Mammary epithelial cell (primary cell): ENCODE data around the gene PARP3.

Source experiments
- CTCF ChIP-seq, 2 donors: IDR thresholded peaks in 1 of 2; conservative IDR thresholded peaks in 1 of 2; 2 replicates each; pipeline ENCODE4 v1.5.1; 2011 to 2012; ENCODE audit warnings: inconsistent platforms in 2 of 2, low read length in 2 of 2, mild to moderate bottlenecking in 2 of 2, control low read depth in 1 of 2, low read depth in 1 of 2; ENCODE audit not compliant: insufficient read depth in 1 of 2; ENCODE audit errors: extremely low read depth in 1 of 2
- EZH2 ChIP-seq: IDR thresholded peaks from 2 replicates; pipeline ENCODE4 v1.6.1; 2012; ENCODE audit warnings: low read length, inconsistent platforms, borderline replicate concordance

DNA sequence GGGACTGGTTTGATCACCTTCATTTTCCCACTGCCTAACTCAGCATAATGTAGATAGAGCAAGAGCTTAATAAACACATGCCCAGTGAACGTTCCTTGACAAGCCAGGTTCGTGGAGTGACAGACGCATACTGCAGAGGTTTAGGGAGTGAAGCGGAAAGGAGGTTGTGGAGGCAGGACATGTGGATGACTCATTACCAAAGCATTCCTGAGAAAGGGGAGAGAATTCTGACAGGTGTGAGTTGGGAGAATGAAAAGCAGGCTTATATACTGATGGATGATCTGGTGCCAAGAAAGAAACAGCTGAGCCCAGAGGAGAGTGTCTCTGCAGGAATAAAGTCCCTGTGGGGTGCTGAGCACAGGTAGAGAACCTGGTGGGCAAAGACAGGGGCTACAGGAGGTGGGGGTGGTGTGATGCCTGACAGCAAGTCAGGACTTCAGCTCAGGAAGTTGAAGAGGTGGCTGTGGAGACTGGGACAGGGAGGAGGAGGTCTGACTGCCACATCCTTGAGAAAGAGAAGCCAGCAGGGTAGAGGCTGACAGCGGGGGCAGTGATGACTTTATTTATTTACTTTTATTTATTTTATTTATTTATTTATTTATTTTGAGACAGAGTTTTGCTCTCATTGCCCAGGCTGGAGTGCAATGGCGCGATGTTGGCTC, 55.9 kb downstream of the PARP3 start:
- TF ChIP-seq CTCF (conservative IDR thresholded peaks at IDR 0.05 in 1 of 2, IDR thresholded peaks at IDR 0.05 in 1 of 2; ENCODE audit: extremely low read depth in 1 of 2, insufficient read depth in 1 of 2, low read depth in 1 of 2, low read length in 2 of 2) (no peak), EZH2 (no peak)
